Measurements from ENCODE around the gene THADA. TPM values are rescaled to one million over a fixed set of nuclear protein-coding genes. Genes with fewer than 3 reads are reported as not detected.
"Not testable (repeated sequence)": the region's sequence is repeated elsewhere in the genome, so short reads cannot be mapped to it uniquely, and the experiment has no call there.

Gene THADA
- total RNA-seq, 4 donors from 2014 or later: 49.9 to 90.2 (median 65.2) TPM

- Histone ChIP-seq H3K27me3 (no peaks in the 10 kb centered on the region), H3K9me3 (no peaks in the 10 kb centered on the region), H3K4me1 (no peaks in the 10 kb centered on the region), H3K27ac (peak overlapping the region; percentile 5 to 44 (median 33)), H3K36me3 (no peaks in the 10 kb centered on the region), H3K4me3 (replicated peaks in 1 of 3) (no peak overlapping the region)
- 95 to 96% methylated on average over 5 of the region's 5 CpGs for WGBS, 2 donors
- TF ChIP-seq CTCF (IDR thresholded peaks at IDR 0.05) (no peak), POLR2A (IDR thresholded peaks at IDR 0.05) (no peak)
- intact Hi-C loops (cut with DNase I): loop anchor here (10.0 kb wide), 1 partner anchor 575 kb away; no protein-coding TSS in a partner anchor
- no peak for DNase-seq
Observed at GRCh38 chr2:43539436-43539835, 56.4 kb downstream of the THADA start.

GRCh38 chr2:43538034-43538670 lies 57.7 kb downstream of the THADA start:
- no peak overlapping the region for H3K4me3 ChIP-seq (replicated peaks in 1 of 3)
- no peaks in the 10 kb centered on the region for H3K9me3 ChIP-seq
- H3K27ac ChIP-seq: peak overlapping the region in 2 of 3 donors; percentile 5 to 33
- 90 to 97% methylated on average over 1 of the region's 1 CpG for WGBS, 2 donors
- no peaks in the 10 kb centered on the region for H3K27me3 ChIP-seq
- TF ChIP-seq POLR2A (IDR thresholded peaks at IDR 0.05) (no peak), CTCF (IDR thresholded peaks at IDR 0.05) (no peak)
- intact Hi-C loops (cut with DNase I): loop anchor here (10.0 kb wide), 1 partner anchor 573 kb away; no protein-coding TSS in a partner anchor
- DNase-seq: no peak
- no peaks in the 10 kb centered on the region for H3K36me3 ChIP-seq
- no peaks in the 10 kb centered on the region for H3K4me1 ChIP-seq

- Histone ChIP-seq H3K27me3 (no peaks in the 10 kb centered on the region), H3K36me3 (no peaks in the 10 kb centered on the region), H3K27ac (no peak overlapping the region), H3K9me3 (no peaks in the 10 kb centered on the region), H3K4me1 (no peaks in the 10 kb centered on the region), H3K4me3 (replicated peaks in 1 of 3) (no peak overlapping the region)
- TF ChIP-seq CTCF (IDR thresholded peaks at IDR 0.05) (no peak), POLR2A (IDR thresholded peaks at IDR 0.05) (no peak)
- 84 to 88% methylated on average over 2 of the region's 2 CpGs for WGBS, 2 donors
- intact Hi-C loops (cut with DNase I): loop anchor here (10.0 kb wide), 1 partner anchor 572 kb away; no protein-coding TSS in a partner anchor
- no peak for DNase-seq
Observed at GRCh38 chr2:43537137-43537536, 58.7 kb downstream of the THADA start.

- no peak for DNase-seq
- H3K4me3 ChIP-seq (replicated peaks in 1 of 3): no peak overlapping the region
- H3K9me3 ChIP-seq: no peaks in the 10 kb centered on the region
- TF ChIP-seq CTCF (IDR thresholded peaks at IDR 0.05): no peak
- TF ChIP-seq POLR2A (IDR thresholded peaks at IDR 0.05): no peak
- H3K27me3 ChIP-seq: no peaks in the 10 kb centered on the region
- H3K36me3 ChIP-seq: no peaks in the 10 kb centered on the region
- intact Hi-C loops (cut with DNase I): loop anchor here (10.0 kb wide), 1 partner anchor 570 kb away; no protein-coding TSS in a partner anchor
- no peaks in the 10 kb centered on the region for H3K4me1 ChIP-seq
- WGBS, 2 donors: 97% methylated on average over 3 of the region's 3 CpGs
- H3K27ac ChIP-seq: no peak overlapping the region
Observed at GRCh38 chr2:43534569-43534968, 61.3 kb downstream of the THADA start.

GRCh38 chr2:43532572-43532971 lies 63.3 kb downstream of the THADA start:
- not testable (repeated sequence) for H3K4me1 ChIP-seq, DNase-seq

More at GRCh38 chr2:43532572-43532971, 63.3 kb downstream of the THADA start:
- not testable (repeated sequence) for H3K9me3 ChIP-seq; H3K27ac ChIP-seq; H3K27me3 ChIP-seq; H3K36me3 ChIP-seq; H3K4me3 ChIP-seq (replicated peaks in 1 of 3)
- WGBS, 2 donors: 98 to 99% methylated on average over 3 of the region's 3 CpGs
- intact Hi-C loops (cut with DNase I): loop anchor here (10.0 kb wide), 1 partner anchor 568 kb away; no protein-coding TSS in a partner anchor

Measured in thyroid gland (tissue), 4 donors.